GM19193 (cell line): ENCODE data around the gene FLII.

Experiments
- POLR2A ChIP-seq: IDR thresholded peaks from 4 replicates; pipeline ENCODE4 v1.6.1; 2011; ENCODE audit not compliant: insufficient read depth, insufficient read length; ENCODE audit errors: extremely low read depth

Gene FLII

GRCh38 chr17:18258356-18259038 is at the start of gene FLII:
TSS of gene FLII (minus strand) at chr17:18258738. CDS start at chr17:18258690, 48 bp downstream.
- TF ChIP-seq POLR2A, result peak; percentile 59

GRCh38 chr17:18300725-18301480 is 42.4 kb upstream of the FLII start:
- TF ChIP-seq POLR2A, result no peak

GRCh38 chr17:18291718-18292540 is 33.4 kb upstream of the FLII start:
- TF ChIP-seq POLR2A, result no peak

DNA sequence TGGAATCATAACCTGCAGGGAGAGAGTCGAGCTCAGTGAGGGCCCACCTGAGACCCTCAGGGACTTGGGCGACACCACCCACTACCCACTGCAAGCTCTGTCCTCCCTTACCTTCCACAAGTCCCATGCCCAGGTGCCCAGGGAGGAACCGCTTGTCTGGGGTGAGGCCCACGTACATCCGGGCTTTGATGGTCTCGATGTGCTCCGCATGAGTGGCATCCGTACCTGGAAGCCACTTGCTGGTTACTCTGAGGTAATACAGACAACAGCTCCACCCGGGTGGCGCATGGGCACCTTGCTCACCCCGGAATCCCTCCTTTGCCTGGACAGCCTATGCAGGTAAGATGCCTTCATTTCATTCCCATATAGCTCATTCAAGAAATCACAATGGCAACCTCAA is 26.8 kb upstream of the FLII start:
- no peak for TF ChIP-seq POLR2A

DNA sequence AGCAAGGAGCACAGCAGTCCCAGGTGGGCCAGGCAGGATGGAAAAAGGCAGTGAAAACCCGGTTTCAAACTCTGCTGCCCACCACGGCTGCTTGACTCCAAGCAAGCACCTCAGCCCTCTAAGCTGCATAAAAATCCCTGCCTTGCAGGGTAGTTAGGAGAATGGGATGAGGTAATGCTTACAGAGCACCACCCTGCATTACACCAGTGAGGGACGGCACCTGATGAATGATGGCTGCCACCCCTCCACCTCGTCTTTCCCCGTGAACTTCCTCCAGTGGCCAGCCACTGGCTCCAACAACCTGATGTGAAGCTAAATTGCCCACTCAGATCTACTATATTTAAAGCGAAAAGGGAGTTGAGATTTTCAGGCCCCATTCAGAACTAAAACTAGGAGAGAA is 23.2 kb upstream of the FLII start:
- no peak for TF ChIP-seq POLR2A

DNA sequence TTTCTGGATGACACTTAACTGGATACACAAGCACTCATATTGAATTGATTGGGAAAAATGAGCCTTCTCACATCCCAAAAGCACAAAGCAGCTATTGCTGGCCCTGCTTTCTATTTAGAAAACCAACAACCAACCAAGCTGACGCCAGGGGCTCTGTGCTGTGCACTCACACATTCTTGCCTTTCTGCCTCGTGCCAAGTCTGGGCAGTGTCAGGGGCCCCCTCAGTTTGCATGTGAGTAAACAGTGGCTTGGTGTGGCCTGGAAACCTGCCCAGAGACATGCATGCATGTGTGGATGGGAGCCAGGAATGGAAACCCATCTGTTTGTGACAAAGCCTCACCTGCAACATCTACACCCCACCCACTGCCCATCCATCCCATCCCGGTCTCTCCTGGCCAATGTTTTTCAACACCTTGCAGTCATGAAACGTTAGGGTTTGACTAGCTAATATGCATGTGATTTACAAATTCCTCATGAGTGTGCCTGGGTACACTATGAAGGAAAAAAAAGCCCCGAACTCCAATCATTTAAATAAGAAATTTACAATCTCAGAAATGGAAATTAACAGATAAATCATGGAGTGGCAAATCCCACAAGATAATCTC is 22.3 kb upstream of the FLII start:
- no peak for TF ChIP-seq POLR2A

- TF ChIP-seq POLR2A, result no peak
These were observed 21.7 kb upstream of the FLII start for GRCh38 chr17:18280249-18280648.

DNA sequence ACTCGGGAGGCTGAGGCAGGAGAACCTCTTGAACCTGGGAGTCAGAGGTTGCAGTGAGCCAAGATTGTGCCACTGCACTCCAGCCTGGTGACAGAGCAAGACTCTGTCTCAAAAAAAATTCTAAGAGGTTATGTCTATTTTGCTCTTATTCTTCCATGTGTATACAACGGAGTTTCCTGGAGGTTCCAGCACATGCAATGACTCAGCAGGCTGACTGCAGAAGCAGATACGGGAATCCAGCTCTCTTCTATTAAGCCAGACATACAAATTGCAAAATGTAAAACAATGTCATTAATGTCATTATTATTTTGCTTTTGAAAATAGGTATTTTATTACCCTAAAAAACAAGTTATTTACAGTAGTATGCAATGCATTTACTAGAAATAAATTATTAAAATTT is 20.3 kb upstream of the FLII start:
- TF ChIP-seq POLR2A, result no peak

DNA sequence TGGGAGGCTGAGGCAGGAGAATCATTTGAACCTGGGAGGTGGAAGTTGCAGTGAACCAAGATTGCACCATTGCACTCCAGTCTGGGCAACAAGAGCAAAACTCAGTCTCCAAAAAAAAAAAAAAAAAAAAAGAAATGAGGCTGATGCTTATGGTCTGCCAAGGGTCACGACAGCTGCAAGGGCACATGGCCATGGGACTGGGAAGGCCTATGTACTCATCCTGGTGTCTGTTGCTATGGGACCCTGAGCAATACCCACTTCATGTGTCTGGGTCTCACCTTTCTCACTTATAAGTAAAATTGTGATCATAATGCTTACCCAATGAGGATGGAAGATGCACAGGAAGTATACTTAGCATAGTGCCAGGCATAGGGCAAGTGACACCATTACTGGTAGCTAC is 18.5 kb upstream of the FLII start:
- no peak for TF ChIP-seq POLR2A

DNA sequence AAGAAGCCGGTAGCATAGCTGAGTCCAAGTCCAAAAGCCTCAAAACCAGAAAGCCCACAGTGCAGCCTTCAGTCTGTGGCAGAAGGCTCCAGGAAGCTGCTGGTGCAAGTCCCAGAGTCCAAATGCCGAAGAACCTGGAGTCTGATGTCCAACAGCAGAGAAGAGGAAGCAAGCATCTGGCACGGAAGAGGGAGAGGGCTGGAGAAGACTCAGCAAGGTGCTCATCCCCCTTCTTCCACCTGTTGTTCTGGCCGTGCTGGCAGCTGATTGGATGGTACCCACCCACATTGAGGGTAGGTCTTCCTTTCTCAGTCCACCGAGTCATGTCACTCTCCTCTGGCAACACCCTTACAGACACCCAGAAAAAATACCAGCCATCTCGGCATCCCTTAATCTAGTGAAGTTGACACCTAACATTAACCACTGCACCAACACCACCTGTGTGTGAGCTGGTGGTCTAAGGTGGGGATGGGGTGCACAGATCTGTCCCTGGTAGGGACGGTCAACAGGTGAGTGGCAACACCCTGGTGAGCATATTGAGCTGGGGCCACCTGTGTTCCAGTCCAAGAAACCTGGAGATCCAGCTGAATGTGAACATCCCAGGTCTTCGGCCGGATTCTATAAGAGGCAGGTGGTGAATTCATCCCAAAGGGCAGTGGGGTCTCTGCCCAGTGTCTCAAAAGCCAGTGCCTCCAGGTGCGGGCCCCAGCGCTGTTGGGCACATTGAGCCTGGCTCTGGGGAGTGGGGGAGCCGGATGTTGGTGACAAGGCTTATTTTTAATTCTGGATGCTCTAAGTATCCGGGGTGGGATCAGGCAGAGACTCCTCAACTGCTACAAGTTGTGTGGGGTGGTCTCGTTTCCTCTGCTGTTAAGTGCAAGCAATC is 11.8 kb upstream of the FLII start:
- TF ChIP-seq POLR2A, result no peak

- TF ChIP-seq POLR2A, result no peak
These were observed 9.6 kb upstream of the FLII start for GRCh38 chr17:18267927-18268711.

DNA sequence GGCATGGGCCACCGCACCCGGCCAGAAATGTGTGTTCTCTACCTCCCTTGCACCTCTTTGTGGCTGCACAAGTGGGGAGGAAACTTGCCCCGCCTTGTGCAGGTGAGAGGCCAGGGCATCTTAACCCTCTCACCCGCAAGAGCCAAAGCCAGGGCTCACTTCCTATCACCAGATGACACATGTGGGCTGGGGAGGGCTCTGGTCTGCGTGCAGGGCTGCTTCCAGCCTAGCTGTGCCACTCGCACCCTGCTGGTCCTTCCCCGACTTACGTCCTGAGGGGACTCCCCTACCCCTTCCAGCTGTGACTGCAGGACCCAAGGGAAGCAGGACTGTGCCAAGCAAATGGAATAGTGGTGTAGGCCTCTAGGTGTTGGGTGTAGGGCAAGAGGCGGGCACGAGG is 8.8 kb upstream of the FLII start:
- TF ChIP-seq POLR2A, result no peak
